ENCODE data around the gene CPNE5.

DNA sequence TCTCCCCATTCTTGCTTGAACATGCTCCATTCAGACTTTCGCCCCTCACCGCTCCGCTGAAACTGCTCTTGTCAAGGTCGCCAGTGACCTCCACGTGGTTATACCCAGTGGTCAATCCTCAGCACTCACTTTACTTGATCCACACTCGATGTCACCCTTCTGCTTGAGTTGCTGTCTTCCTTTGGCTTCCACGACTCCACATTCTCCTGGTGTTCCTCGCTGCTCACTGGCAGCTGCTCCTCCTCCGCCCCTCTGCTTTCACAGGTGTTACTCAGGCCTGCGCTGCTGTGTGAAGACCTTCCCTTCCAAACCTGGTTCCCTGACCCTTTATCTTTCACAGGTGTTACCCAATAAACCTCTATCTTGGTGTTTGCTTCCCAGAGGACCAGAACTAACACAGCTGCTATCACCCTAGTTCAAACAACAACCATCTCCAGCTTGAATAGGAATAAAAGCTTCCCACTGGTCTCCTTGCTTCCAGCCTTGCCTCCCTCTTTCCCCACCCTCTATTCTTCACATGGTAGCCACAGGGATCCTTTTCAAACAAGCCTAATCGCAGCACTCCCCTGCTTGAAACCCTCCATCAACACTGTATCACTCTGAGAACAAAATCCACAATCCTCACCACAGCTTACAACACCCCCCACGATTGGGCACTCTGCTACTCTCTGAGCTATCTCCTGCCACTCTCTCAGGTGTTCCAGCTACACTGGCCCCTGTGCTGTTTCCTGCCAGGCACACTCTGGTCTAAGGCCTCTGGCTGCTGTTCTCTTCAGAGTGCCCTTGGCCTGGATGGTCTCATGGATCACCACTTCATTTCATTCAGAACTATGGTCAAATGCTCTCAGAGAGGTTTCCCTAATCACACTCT, 24.7 kb upstream of the CPNE5 start:
- TF ChIP-seq SIN3A (IDR thresholded peaks at IDR 0.05; ENCODE audit: borderline replicate concordance, low read depth, low read length): no peak
- no peak for TF ChIP-seq NFIC (IDR thresholded peaks at IDR 0.05; ENCODE audit: borderline replicate concordance)
- TF ChIP-seq EP300 (IDR thresholded peaks at IDR 0.05; ENCODE audit: borderline replicate concordance in 1 of 2, low read depth in 1 of 2, low read length in 1 of 2): no peak
- no peak for TF ChIP-seq GABPA (IDR thresholded peaks at IDR 0.05; ENCODE audit: low read depth)
- TF ChIP-seq, protein P1, sequence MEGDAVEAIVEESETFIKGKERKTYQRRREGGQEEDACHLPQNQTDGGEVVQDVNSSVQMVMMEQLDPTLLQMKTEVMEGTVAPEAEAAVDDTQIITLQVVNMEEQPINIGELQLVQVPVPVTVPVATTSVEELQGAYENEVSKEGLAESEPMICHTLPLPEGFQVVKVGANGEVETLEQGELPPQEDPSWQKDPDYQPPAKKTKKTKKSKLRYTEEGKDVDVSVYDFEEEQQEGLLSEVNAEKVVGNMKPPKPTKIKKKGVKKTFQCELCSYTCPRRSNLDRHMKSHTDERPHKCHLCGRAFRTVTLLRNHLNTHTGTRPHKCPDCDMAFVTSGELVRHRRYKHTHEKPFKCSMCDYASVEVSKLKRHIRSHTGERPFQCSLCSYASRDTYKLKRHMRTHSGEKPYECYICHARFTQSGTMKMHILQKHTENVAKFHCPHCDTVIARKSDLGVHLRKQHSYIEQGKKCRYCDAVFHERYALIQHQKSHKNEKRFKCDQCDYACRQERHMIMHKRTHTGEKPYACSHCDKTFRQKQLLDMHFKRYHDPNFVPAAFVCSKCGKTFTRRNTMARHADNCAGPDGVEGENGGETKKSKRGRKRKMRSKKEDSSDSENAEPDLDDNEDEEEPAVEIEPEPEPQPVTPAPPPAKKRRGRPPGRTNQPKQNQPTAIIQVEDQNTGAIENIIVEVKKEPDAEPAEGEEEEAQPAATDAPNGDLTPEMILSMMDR (IDR thresholded peaks at IDR 0.05): no peak
- no peak for TF ChIP-seq JUND (IDR thresholded peaks at IDR 0.05)
- no peak for TF ChIP-seq SMC3 (IDR thresholded peaks at IDR 0.05; ENCODE audit: low read depth, low read length)
- TF ChIP-seq FOXM1 (IDR thresholded peaks at IDR 0.05; ENCODE audit: low read depth): no peak
- TF ChIP-seq NRF1 (IDR thresholded peaks at IDR 0.05; ENCODE audit: low read depth, low read length): no peak
- TF ChIP-seq YY1 (IDR thresholded peaks at IDR 0.05; ENCODE audit: low read depth): no peak
- TF ChIP-seq, protein P2, sequence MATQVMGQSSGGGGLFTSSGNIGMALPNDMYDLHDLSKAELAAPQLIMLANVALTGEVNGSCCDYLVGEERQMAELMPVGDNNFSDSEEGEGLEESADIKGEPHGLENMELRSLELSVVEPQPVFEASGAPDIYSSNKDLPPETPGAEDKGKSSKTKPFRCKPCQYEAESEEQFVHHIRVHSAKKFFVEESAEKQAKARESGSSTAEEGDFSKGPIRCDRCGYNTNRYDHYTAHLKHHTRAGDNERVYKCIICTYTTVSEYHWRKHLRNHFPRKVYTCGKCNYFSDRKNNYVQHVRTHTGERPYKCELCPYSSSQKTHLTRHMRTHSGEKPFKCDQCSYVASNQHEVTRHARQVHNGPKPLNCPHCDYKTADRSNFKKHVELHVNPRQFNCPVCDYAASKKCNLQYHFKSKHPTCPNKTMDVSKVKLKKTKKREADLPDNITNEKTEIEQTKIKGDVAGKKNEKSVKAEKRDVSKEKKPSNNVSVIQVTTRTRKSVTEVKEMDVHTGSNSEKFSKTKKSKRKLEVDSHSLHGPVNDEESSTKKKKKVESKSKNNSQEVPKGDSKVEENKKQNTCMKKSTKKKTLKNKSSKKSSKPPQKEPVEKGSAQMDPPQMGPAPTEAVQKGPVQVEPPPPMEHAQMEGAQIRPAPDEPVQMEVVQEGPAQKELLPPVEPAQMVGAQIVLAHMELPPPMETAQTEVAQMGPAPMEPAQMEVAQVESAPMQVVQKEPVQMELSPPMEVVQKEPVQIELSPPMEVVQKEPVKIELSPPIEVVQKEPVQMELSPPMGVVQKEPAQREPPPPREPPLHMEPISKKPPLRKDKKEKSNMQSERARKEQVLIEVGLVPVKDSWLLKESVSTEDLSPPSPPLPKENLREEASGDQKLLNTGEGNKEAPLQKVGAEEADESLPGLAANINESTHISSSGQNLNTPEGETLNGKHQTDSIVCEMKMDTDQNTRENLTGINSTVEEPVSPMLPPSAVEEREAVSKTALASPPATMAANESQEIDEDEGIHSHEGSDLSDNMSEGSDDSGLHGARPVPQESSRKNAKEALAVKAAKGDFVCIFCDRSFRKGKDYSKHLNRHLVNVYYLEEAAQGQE (IDR thresholded peaks at IDR 0.05; ENCODE audit: low read depth, low read length): no peak
- no peak for TF ChIP-seq RFX5 (IDR thresholded peaks at IDR 0.05; ENCODE audit: low read length)
